ENCODE results near the gene MAP2K3. TPM values are rescaled to one million over a fixed set of nuclear protein-coding genes. Genes with fewer than 3 reads are reported as not detected.

Gene MAP2K3
- total RNA-seq, 2 experiments from 2014 or later = 151 to 153 TPM

GRCh38 chr17:21285164-21286065, 904 bp downstream of the MAP2K3 start:
- DNase-seq = peak; percentile 36
- H3K27ac Mint-ChIP-seq = peak overlapping the region; percentile 95
- no peaks in the 10 kb centered on the region for H3K27me3 Mint-ChIP-seq
- TF ChIP-seq, protein P1, sequence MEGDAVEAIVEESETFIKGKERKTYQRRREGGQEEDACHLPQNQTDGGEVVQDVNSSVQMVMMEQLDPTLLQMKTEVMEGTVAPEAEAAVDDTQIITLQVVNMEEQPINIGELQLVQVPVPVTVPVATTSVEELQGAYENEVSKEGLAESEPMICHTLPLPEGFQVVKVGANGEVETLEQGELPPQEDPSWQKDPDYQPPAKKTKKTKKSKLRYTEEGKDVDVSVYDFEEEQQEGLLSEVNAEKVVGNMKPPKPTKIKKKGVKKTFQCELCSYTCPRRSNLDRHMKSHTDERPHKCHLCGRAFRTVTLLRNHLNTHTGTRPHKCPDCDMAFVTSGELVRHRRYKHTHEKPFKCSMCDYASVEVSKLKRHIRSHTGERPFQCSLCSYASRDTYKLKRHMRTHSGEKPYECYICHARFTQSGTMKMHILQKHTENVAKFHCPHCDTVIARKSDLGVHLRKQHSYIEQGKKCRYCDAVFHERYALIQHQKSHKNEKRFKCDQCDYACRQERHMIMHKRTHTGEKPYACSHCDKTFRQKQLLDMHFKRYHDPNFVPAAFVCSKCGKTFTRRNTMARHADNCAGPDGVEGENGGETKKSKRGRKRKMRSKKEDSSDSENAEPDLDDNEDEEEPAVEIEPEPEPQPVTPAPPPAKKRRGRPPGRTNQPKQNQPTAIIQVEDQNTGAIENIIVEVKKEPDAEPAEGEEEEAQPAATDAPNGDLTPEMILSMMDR (IDR thresholded peaks at IDR 0.05) = no peak
- intact Hi-C loops (cut with micrococcal nuclease) = loop anchor here (1.0 to 10.0 kb wide), 3 partner anchors 71 to 241 kb away; partner anchors contain the start of genes DHRS7B, TMEM11 and USP22
- no peak for ATAC-seq
- H3K9me3 Mint-ChIP-seq = no peaks in the 10 kb centered on the region
- H3K4me1 Mint-ChIP-seq (ENCODE audit: low read depth) = peaks cover 47% of the 10 kb centered on the region
- ChIA-PET CTCF (interaction anchor here (0.6 to 4.1 kb wide), 6 partner anchors 10 to 186 kb away, joined by 3 to 29 read pairs (median 4); no protein-coding TSS in a partner anchor), POLR2A (interaction anchor here (0.7 to 4.9 kb wide), 4 partner anchors 9 to 250 kb away, joined by 3 to 36 read pairs (median 4); partner anchors contain the start of gene NATD1)
- H3K36me3 Mint-ChIP-seq (ENCODE audit: low read depth) = peaks cover 32% of the 10 kb centered on the region
- H3K4me3 Mint-ChIP-seq = peak overlapping the region; percentile 99

GRCh38 chr17:21286066-21286770, 1.7 kb downstream of the MAP2K3 start:
- peak overlapping the region; percentile 99 for H3K4me3 Mint-ChIP-seq
- TF ChIP-seq, protein P1 (IDR thresholded peaks at IDR 0.05) = no peak
- POLR2A ChIA-PET = interaction anchor here (0.7 to 4.9 kb wide), 5 partner anchors 9 to 251 kb away, joined by 3 to 36 read pairs (median 4); partner anchors contain the start of genes NATD1 and TMEM11
- CTCF ChIA-PET = interaction anchor here (0.8 to 4.1 kb wide), 7 partner anchors 11 to 243 kb away, joined by 3 to 29 read pairs (median 4); no protein-coding TSS in a partner anchor
- ATAC-seq = no peak
- H3K27me3 Mint-ChIP-seq = no peaks in the 10 kb centered on the region
- peak overlapping the region; percentile 95 for H3K27ac Mint-ChIP-seq
- peaks cover 50% of the 10 kb centered on the region for H3K4me1 Mint-ChIP-seq (ENCODE audit: low read depth)
- intact Hi-C loops (cut with micrococcal nuclease) = loop anchor here (10.0 kb wide), 2 partner anchors 161 to 241 kb away; partner anchors contain the start of genes DHRS7B and USP22
- no peaks in the 10 kb centered on the region for H3K9me3 Mint-ChIP-seq
- H3K36me3 Mint-ChIP-seq (ENCODE audit: low read depth) = peaks cover 32% of the 10 kb centered on the region
- peak; percentile 27 for DNase-seq

DNA sequence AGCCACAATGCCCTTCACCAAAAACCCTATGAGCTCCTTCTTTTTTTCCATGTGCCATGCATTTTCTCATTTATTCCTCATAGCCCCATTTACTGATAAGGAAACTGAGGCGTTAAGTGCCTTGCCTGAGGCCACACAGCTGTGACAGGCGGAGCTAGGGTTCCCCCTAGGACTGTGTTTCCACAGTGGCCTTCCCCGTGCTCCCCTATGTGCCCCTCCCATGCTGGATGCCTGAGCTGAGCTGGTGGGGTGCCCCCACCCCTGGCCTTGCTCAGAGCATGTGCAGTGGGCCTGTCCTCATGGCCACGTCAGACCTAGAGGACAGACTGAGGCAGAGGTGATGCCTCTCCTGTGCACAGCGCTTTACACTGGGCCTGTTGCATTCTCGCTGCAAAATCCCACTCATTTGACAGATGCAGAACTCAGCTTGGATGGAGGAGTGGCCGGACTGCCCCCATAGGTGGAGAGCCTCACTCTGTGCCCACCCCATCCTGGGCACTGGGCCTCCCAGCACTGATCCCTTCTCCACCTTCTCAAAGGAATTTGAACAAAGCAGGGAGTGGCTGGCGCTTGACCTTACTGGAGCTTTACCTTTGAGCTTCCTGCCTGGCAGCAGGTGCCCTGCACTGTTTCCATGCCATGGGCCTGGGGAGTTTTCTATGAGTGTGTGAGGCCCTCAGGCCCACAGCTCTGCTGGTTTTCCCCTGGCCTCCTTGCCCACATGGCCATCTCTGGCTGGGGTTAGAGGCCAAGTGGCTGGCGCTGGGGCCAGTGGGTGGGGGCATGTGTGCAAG, 2.6 kb downstream of the MAP2K3 start:
- no peaks in the 10 kb centered on the region for H3K9me3 Mint-ChIP-seq
- ChIA-PET CTCF (interaction anchor here (1.2 to 4.1 kb wide), 7 partner anchors 8 to 244 kb away, joined by 3 to 29 read pairs (median 6); no protein-coding TSS in a partner anchor), POLR2A (interaction anchor here (0.7 to 4.9 kb wide), 5 partner anchors 10 to 187 kb away, joined by 3 to 36 read pairs (median 8); partner anchors contain the start of gene TMEM11)
- TF ChIP-seq, protein P1 (IDR thresholded peaks at IDR 0.05) = no peak
- intact Hi-C loops (cut with micrococcal nuclease) = loop anchor here (10.0 kb wide), 2 partner anchors 162 to 242 kb away; partner anchors contain the start of genes DHRS7B and USP22
- peak overlapping the region; percentile 99 for H3K4me3 Mint-ChIP-seq
- DNase-seq (peak; percentile 57), ATAC-seq (peak; percentile 0)
- peak overlapping the region; percentile 95 for H3K27ac Mint-ChIP-seq
- H3K4me1 Mint-ChIP-seq (ENCODE audit: low read depth) = peaks cover 47% of the 10 kb centered on the region
- no peaks in the 10 kb centered on the region for H3K27me3 Mint-ChIP-seq
- peaks cover 35% of the 10 kb centered on the region for H3K36me3 Mint-ChIP-seq (ENCODE audit: low read depth)

GRCh38 chr17:21287703-21288449, 3.4 kb downstream of the MAP2K3 start:
- Mint-ChIP-seq H3K27ac (peak overlapping the region; percentile 95), H3K36me3 (ENCODE audit: low read depth) (peaks cover 41% of the 10 kb centered on the region), H3K4me3 (peak overlapping the region; percentile 99), H3K27me3 (no peaks in the 10 kb centered on the region), H3K4me1 (ENCODE audit: low read depth) (peaks cover 46% of the 10 kb centered on the region), H3K9me3 (no peaks in the 10 kb centered on the region)
- ChIA-PET CTCF (interaction anchor here (1.2 to 4.1 kb wide), 6 partner anchors 8 to 226 kb away, joined by 3 to 29 read pairs (median 6); no protein-coding TSS in a partner anchor), POLR2A (interaction anchor here (0.7 to 4.9 kb wide), 8 partner anchors 11 to 224 kb away, joined by 3 to 36 read pairs (median 4); partner anchors contain the start of gene TMEM11)
- peak; percentile 65 for ATAC-seq
- TF ChIP-seq, protein P1 (IDR thresholded peaks at IDR 0.05) = no peak
- DNase-seq = peak; percentile 99
- intact Hi-C loops (cut with micrococcal nuclease) = loop anchor here (10.0 kb wide), 2 partner anchors 163 to 243 kb away; partner anchors contain the start of genes DHRS7B and USP22
